Amygdala (tissue), 56 donors: Measurements from ENCODE around the gene PDE6C.
"Not testable (repeated sequence)": the region's sequence is repeated elsewhere in the genome, so short reads cannot be mapped to it uniquely, and the experiment has no call there.

ENCODE experiments used
- DNase-seq, 56 donors: peaks; one replicate each; lab custom pipeline; 2025; lab: John Stamatoyannopoulos, UW

Gene PDE6C

DNA sequence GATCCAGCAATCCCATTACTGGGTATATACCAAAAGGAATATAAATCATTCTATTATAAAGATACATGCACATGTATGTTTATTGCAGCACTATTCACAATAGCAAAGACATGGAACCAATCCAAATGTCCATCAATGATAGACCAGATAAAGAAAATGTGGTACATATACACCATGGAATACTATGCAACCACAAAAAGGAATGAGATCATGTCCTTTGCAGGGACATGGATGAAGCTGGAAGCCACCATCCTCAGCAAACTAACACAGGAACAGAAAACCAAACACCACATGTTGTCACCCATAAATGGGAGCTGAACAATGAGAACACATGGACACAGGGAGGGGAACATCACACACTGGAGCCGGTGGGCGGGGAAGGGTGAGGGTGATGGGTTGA lies 84.2 kb downstream of the PDE6C start:
- DNase-seq, result not testable (repeated sequence)

DNA sequence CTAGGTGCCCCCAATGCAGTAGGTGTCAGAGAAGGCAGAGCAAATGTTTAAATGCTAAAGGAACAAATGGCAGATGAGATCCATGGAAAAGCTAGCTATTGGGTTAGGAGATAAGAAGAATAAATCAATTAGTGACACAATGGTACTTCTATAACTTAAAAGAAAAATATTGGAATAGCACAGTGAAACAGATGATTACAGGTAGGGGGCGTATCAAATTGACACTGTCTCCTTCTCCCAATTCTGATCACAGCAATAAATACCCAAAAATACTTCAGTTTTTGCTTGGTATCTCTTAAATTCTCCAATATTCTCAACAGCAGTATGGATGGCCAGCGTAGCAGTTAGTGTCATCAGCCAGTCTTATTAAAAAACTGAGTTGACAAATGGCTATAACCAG lies 84.9 kb downstream of the PDE6C start:
- DNase-seq, result no peak

DNA sequence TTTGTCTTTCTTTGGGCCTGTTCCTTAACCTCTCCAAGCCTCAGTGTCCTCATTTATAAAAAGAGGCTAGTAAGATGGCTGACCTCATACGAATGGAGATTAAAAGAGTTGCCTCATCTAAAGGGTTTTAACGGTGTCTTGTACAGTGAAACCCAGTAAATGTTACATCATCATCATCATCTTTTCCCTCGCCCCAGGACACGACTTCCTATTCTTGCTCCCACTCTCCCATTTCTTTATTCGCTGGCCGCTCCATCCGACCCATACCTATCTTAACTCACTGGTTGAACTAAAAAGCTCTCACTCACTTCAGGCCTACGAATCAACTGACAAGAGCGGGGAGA lies 89.5 kb downstream of the PDE6C start:
- peak in 4 of 56 donors; percentile 39 to 57 (median 46) for DNase-seq

DNA sequence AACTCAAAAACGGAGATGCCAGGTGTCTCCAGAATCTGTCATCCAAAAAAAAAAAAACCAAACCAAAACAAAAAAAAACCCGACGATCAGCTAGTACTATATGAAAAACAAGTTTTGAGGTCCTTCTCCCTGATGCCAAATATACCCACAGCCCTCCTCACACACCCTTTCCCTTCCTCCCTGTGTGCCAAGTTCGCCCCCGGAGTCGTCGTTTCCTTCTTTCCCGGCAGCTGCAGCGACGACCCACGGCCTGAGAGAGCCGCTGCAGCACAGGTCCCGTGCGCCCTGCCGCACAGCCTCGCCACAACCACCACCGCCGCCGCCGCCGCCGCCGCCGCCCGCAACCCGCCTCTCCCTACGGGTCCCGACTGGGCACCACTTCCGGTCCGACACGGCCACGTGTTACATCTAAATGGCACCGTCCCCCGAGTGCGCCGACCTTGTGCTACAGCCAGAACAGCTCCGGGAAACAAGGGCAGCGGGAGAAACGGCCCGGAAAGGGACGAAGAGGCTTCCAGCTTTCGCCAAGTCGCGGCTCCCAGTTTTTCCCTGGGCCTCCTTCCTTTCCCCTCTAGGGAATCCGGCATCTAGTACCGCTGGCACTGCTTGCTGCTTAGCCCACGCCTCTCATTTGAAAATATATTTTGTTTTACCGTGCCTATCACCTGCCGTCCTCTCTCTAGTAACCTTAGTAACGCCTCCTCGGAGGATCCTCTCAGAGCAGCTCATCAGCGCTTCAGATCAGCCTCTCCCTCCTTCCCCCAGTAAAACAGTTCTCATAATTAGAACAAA lies 90.1 kb downstream of the PDE6C start, which contains the start of gene FRA10AC1:
TSS of gene FRA10AC1 (minus strand) at position 383 of the 792 bp plus-strand sequence. CDS start 2,486 bp downstream, outside the sequence.
- DNase-seq, result peak; percentile 56 to 96 (median 90)

DNA sequence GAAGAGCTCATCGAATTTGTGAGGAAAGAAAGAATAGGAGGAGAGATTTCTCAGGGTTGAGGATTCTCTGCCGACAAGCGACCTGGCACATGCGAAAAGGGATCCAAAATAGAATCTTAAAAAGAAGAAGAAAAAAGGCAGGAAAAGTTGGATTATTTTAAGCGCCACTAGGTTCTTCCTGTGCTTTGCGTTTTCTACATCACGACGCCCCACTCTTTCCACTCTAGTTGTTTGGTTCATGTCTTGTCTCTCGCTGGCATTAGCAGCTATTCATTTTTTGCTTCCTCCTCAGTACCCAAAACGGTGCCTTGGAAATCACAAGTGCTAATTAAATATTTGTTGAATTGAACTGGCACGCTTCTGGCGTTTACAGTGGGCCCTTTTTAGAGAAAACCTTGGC lies 90.7 kb downstream of the PDE6C start:
- peak in 10 of 56 donors; percentile 14 to 72 (median 46) for DNase-seq

DNA sequence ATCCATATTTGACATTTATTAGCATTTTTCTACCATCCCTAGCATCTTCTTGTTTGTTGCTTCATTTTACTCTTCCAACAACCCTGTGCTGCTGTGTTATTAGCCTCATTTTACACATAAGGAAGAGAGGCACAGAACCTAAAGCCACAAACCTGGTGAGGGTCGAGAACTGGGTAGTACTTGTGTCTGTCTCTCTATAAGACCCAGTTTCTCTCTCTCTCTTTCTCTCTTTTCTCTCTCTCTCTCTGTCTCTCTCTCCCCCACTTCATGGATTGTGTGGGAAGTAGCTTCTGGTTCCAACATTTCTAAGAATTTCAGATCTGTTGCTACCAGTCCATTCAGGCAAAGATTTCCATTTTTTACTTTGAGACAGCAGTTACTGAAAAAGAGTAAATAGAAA lies 91.5 kb downstream of the PDE6C start:
- DNase-seq, result no peak

DNA sequence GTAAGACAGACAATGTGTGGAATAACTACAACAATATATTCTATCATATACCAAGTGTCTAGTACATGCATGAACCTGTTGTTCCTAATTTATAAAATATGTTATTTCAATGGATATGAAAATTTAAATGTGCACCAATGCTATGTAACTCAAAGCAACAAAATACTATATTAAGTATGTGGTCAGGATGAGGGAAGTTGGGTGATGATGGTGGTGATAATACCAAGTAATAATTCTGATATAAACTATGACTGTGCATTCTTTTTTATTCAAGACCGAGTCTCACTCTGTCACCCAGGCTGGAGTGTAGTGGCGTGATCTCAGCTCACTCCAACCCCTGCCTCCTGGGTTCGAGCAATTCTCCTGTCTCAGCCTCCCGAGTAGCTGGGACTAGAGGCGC lies 92.1 kb downstream of the PDE6C start:
- DNase-seq, result no peak

DNA sequence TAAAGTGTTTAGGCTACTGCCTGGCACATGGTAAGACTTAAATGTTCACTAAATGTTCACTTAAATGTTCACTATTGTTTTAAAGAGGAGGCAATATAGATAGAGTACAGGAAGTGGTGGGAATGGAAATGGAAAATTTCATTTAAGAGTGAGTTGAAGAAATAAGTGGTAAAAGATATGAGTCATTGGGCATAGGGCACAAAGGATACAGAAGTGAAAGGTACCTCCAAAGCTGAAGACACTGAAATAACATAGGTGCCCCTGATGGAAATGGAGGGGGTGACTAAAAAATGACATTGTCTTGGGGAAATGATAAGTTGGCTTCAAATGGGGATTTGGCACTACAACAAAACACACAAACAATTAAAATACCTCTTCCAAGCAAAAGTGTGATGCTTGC lies 95.3 kb downstream of the PDE6C start:
- no peak for DNase-seq

DNA sequence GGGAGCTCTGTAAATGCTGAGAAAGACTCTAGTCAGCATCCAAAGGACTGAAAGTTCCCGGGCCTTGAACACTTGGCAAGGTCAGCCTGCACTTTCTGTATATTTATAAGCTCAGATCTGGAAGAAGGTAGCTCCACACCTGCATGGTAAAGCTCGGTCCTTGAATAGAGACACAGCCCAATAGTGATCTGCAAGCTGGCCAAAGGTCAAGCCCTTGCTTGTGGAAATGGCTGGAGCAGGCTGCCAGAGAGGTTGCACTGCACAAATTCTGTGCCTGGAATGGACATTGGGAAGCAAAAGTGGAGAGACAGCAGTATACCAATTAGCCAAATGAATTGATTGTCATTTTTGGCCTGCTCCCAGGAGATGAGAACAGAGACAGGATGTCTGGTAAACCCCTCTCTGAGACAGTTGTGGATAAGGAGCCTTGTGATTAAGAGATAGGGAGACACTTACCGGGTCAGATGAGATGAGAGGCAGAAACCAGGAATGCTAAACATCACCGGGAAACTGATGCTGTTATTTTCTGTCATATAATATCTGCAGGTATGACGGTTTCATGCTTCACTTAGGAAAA lies 98.1 kb downstream of the PDE6C start:
- DNase-seq, result no peak

DNA sequence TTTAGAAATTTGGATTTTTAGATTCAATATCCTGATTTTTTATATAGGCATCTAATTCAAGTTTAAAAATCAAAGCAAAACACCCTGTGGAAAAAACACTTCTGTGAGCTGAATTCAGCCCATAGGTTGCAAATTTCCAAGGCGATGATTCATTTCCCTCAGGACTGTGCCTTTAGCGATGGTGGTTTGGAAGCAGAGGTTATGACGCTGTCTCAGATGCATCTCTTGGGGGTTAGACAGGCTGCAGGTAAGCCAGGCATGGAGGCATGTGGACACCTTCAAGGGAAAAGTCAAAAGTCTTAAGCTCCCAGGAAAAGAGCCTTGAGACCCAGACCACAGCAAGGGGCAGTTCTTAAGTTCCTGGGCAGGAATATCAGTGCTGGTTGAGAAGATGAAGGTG lies 99.6 kb downstream of the PDE6C start:
- no peak for DNase-seq

DNA sequence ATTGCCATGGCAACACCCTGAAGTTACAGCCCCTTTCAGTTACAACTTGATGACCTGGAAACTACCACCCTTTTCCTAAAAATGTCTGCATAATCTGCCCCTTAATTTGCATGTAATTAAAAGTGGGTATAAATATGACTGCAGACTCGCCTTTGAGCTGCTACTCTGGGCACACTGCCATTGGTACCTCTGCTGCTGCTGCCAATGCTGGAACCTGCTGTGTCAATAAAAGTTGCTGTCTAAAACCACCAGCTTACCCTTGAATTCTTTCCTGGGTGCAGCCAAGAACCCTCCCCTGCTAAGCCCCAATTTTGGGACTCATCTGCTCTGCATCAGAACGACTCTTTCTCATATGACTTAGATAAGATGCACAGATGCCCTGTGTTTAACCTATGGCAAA lies 100.3 kb downstream of the PDE6C start:
- peak in 4 of 56 donors; percentile 2 to 21 (median 14) for DNase-seq

DNA sequence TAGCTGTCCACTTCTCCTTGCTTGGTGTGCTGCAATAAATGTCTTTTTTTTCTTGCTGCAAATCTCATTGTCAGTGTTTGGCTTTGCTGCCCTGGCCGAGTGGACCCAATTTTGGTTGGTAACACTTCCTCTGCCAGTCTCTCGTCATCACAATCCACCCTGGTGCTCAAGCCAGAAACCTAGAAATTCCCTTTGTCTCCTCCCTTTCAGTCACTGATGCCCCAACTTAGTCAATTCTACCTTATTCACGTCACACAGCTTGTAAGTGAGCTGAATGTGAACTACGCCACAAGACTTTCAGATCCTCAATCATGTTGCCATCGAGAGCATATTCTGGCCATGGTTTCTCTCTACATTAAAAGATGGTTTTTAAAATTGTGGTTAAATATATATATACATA lies 103.0 kb downstream of the PDE6C start:
- DNase-seq, result no peak
